Sigmoid colon (tissue), 7 donors: ENCODE measurements around the gene PDXDC1. TPM values are rescaled to one million over a fixed set of nuclear protein-coding genes. Genes with fewer than 3 reads are reported as not detected.
A peak's percentile ranks its signal among the peaks of the same experiment; 100 is the strongest.

ENCODE experiments used
- DNase-seq: peaks from one replicate; pipeline ENCODE4 v3.0.0-alpha.2; 2019
- H3K27ac ChIP-seq, 4 donors: fragments of 200-600 bp; sonication (generic); one replicate each; pipeline ENCODE4 v1.5.1; 2016 to 2019; ENCODE audit warnings: mild to moderate bottlenecking in 1 of 4
- H3K27me3 ChIP-seq, 3 donors: fragments of 200-600 bp; sonication (generic); one replicate each; pipeline ENCODE4 v1.5.1; 2019; ENCODE audit warnings: mild to moderate bottlenecking in 1 of 3
- H3K36me3 ChIP-seq, 4 donors: fragments of 200-600 bp; sonication (generic); one replicate each; pipeline ENCODE4 v1.5.1; 2016 to 2019
- H3K4me1 ChIP-seq, 4 donors: fragments of 200-600 bp; sonication (generic); one replicate each; pipeline ENCODE4 v1.5.1; 2017 to 2019
- H3K4me3 ChIP-seq, 4 donors: fragments of 200-600 bp; sonication (generic); one replicate each; pipeline ENCODE4 v1.5.1; 2017 to 2019; ENCODE audit warnings: mild to moderate bottlenecking in 2 of 4, moderate library complexity in 1 of 4
- H3K9me3 ChIP-seq, 4 donors: fragments of 200-600 bp in 3 of 4; sonication (generic) in 3 of 4; one replicate each; pipeline versions ENCODE4 v1.5.1 to v1.6.1; 2013 to 2019
- CTCF ChIP-seq, 4 experiments: fragments of 450-650 bp in 3 of 4; fragments of 200-600 bp in 1 of 4; IDR thresholded peaks; one replicate each; pipeline ENCODE4 v1.5.1; 2016 to 2019; ENCODE audit warnings: antibody characterized with exemption in 4 of 4, mild to moderate bottlenecking in 3 of 4, moderate library complexity in 2 of 4
- EP300 ChIP-seq, 4 donors: sonication (generic); formaldehyde crosslinking; IDR thresholded peaks; one replicate each; pipeline ENCODE4 v1.6.1; 2017; ENCODE audit warnings: antibody characterized with exemption in 4 of 4
- POLR2A ChIP-seq, 2 donors: fragments of 450-650 bp; IDR thresholded peaks; one replicate each; pipeline ENCODE4 v1.6.1; 2016; ENCODE audit warnings: antibody characterized with exemption in 2 of 2, mild to moderate bottlenecking in 2 of 2, moderate library complexity in 2 of 2
- POLR2AphosphoS5 ChIP-seq, 4 donors: sonication (generic); formaldehyde crosslinking; IDR thresholded peaks; one replicate each; pipeline ENCODE4 v1.6.1; 2017; ENCODE audit warnings: antibody characterized with exemption in 4 of 4
- WGBS, 2 donors: extraction: QIAGEN DNeasy Blood & Tissue Kit; methylation state at CpG; one replicate each; pipeline ENCODE4 v1.1.7; 2013; 5-methylcytosine and 5-hydroxymethylcytosine counted together
- intact Hi-C: fragments of 100-400 bp; cut with DNase I; formaldehyde crosslinking; loops from one replicate; pipeline ENCODE4 v1.15.1; 2023
- polyA plus RNA-seq, 3 donors: library from polyadenylated mRNA; stranded (reverse); fragments of 200-250 nt; gene quantifications; one replicate each; pipeline ENCODE4 v1.2.3, GENCODE V29; 2013
- total RNA-seq, 4 donors: library from RNA; depleted of rRNA; stranded (reverse); fragments of >200 nt; gene quantifications; one replicate each; pipeline ENCODE4 v1.1.0, GENCODE V29; 2016
- donor health status: healthy with polysubstance abuse.
- donor health status: Bipolar disorder and iron deficiency.
- donor health status: healthy.

Gene PDXDC1
- total and polyA plus RNA-seq, 7 donors: 46.4 to 112 (median 57.3) TPM

- no peaks in the 10 kb centered on the region for H3K27me3 ChIP-seq
- no peak overlapping the region for H3K27ac ChIP-seq
- intact Hi-C loops: no loop called here
- peaks cover 0 to 8% (median 2%) of the 10 kb centered on the region in 4 donors for H3K4me1 ChIP-seq
- TF ChIP-seq POLR2AphosphoS5 (IDR thresholded peaks at IDR 0.05) (peak in 1 of 4 donors; percentile 20), CTCF (IDR thresholded peaks at IDR 0.05) (no peak)
- no peaks in the 10 kb centered on the region for H3K36me3 ChIP-seq
- no peak overlapping the region for H3K4me3 ChIP-seq
- no peaks in the 10 kb centered on the region for H3K9me3 ChIP-seq
- 94 to 95% methylated on average over 16 of the region's 16 CpGs for WGBS, 2 donors
- DNase-seq: no peak
Observed at GRCh38 chr16:14955546-14956231, 19.1 kb upstream of the PDXDC1 start.

GRCh38 chr16:14957576-14958322 is 17.1 kb upstream of the PDXDC1 start:
- 94% methylated on average over 28 of the region's 28 CpGs for WGBS, 2 donors
- no peaks in the 10 kb centered on the region for H3K9me3 ChIP-seq
- no peak overlapping the region for H3K27ac ChIP-seq
- H3K4me3 ChIP-seq: no peak overlapping the region
- no peak for DNase-seq
- intact Hi-C loops: no loop called here
- no peaks in the 10 kb centered on the region for H3K27me3 ChIP-seq
- H3K36me3 ChIP-seq: no peaks in the 10 kb centered on the region
- no peak for TF ChIP-seq POLR2AphosphoS5 (IDR thresholded peaks at IDR 0.05)
- TF ChIP-seq POLR2A (IDR thresholded peaks at IDR 0.05): no peak
- TF ChIP-seq EP300 (IDR thresholded peaks at IDR 0.05): no peak
- TF ChIP-seq CTCF (IDR thresholded peaks at IDR 0.05): no peak
- H3K4me1 ChIP-seq: peaks cover 0 to 8% (median 2%) of the 10 kb centered on the region in 4 donors

GRCh38 chr16:14958323-14958600 is 16.6 kb upstream of the PDXDC1 start:
- H3K4me1 ChIP-seq: peaks cover 0 to 8% (median 2%) of the 10 kb centered on the region in 4 donors
- H3K4me3 ChIP-seq: no peak overlapping the region
- 91% methylated on average over 4 of the region's 4 CpGs for WGBS, 2 donors
- no peak overlapping the region for H3K27ac ChIP-seq
- TF ChIP-seq POLR2AphosphoS5 (IDR thresholded peaks at IDR 0.05) (no peak), EP300 (IDR thresholded peaks at IDR 0.05) (no peak), CTCF (IDR thresholded peaks at IDR 0.05) (no peak), POLR2A (IDR thresholded peaks at IDR 0.05) (no peak)
- no peaks in the 10 kb centered on the region for H3K36me3 ChIP-seq
- H3K27me3 ChIP-seq: no peaks in the 10 kb centered on the region
- DNase-seq: no peak
- intact Hi-C loops: no loop called here
- H3K9me3 ChIP-seq: no peaks in the 10 kb centered on the region

- peaks cover 0 to 8% (median 2%) of the 10 kb centered on the region in 4 donors for H3K4me1 ChIP-seq
- no peak for TF ChIP-seq EP300 (IDR thresholded peaks at IDR 0.05)
- H3K27ac ChIP-seq: no peak overlapping the region
- H3K9me3 ChIP-seq: no peaks in the 10 kb centered on the region
- 88 to 89% methylated on average over 7 of the region's 7 CpGs for WGBS, 2 donors
- no peaks in the 10 kb centered on the region for H3K27me3 ChIP-seq
- intact Hi-C loops: no loop called here
- no peak for DNase-seq
- H3K36me3 ChIP-seq: no peaks in the 10 kb centered on the region
- no peak overlapping the region for H3K4me3 ChIP-seq
Observed at GRCh38 chr16:14958970-14959369, 15.9 kb upstream of the PDXDC1 start.

GRCh38 chr16:14961405-14962186 is 13.2 kb upstream of the PDXDC1 start:
- no peak overlapping the region for H3K4me3 ChIP-seq
- 75 to 87% methylated on average over 11 of the region's 11 CpGs for WGBS, 2 donors
- intact Hi-C loops: no loop called here

More at GRCh38 chr16:14961405-14962186, 13.2 kb upstream of the PDXDC1 start:
- TF ChIP-seq POLR2A (IDR thresholded peaks at IDR 0.05) (no peak), POLR2AphosphoS5 (IDR thresholded peaks at IDR 0.05) (no peak), EP300 (IDR thresholded peaks at IDR 0.05) (no peak), CTCF (IDR thresholded peaks at IDR 0.05) (no peak)
- no peaks in the 10 kb centered on the region for H3K27me3 ChIP-seq
- H3K27ac ChIP-seq: no peak overlapping the region
- H3K9me3 ChIP-seq: no peaks in the 10 kb centered on the region
- DNase-seq: no peak
- peaks cover 0 to 8% (median 2%) of the 10 kb centered on the region in 4 donors for H3K4me1 ChIP-seq
- no peaks in the 10 kb centered on the region for H3K36me3 ChIP-seq
